ENCODE results near the gene RNF186. TPM values are rescaled to one million over a fixed set of nuclear protein-coding genes. Genes with fewer than 3 reads are reported as not detected.

RNF186 gene
- polyA plus RNA-seq, 1 donor from 2014 or later, result not detected

- Histone ChIP-seq H4K20me1 (ENCODE audit: insufficient read depth) (no peaks in the 10 kb centered on the region), H3K4me2 (ENCODE audit: low read length) (no peak overlapping the region), H3K27me3 (ENCODE audit: insufficient read depth, low read depth, low read length) (no peaks in the 10 kb centered on the region), H3K4me3 (ENCODE audit: low read length) (no peak overlapping the region), H3K36me3 (ENCODE audit: insufficient read depth, low read length) (no peaks in the 10 kb centered on the region), H2AFZ (ENCODE audit: low read depth, low read length) (no peak overlapping the region), H3K9me3 (ENCODE audit: low read length) (no peaks in the 10 kb centered on the region), H3K27ac (ENCODE audit: low read length) (no peak overlapping the region), H3K9me2 (ENCODE audit: insufficient read depth, low read length) (no peaks in the 10 kb centered on the region), H3K79me2 (replicated peaks; ENCODE audit: insufficient read depth, low read length) (no peaks in the 10 kb centered on the region), H3F3A (ENCODE audit: insufficient read depth, low read length, poor library complexity, severe bottlenecking) (no peaks in the 10 kb centered on the region), H3K9ac (ENCODE audit: low read length) (no peak overlapping the region)
- TF ChIP-seq EP300 (conservative IDR thresholded peaks at IDR 0.05; ENCODE audit: poor library complexity, severe bottlenecking) (no peak), EZH2 (IDR thresholded peaks at IDR 0.05; ENCODE audit: borderline replicate concordance, insufficient read depth, low read length, poor library complexity, severe bottlenecking) (no peak), SMC3 (conservative IDR thresholded peaks at IDR 0.05; ENCODE audit: poor library complexity) (no peak), REST (IDR thresholded peaks at IDR 0.05; ENCODE audit: borderline replicate concordance) (no peak), MXI1 (conservative IDR thresholded peaks at IDR 0.05; ENCODE audit: poor library complexity, severe bottlenecking) (no peak), CTCF (IDR thresholded peaks at IDR 0.05; ENCODE audit: poor library complexity, severe bottlenecking) (no peak), POLR2AphosphoS5 (IDR thresholded peaks at IDR 0.05) (no peak), RAD21 (conservative IDR thresholded peaks at IDR 0.05) (no peak), TAF1 (IDR thresholded peaks at IDR 0.05; ENCODE audit: low read depth) (no peak)
Measured at GRCh38 chr1:19825298-19825697, 10.2 kb upstream of the RNF186 start.

GRCh38 chr1:19824541-19824940 lies 9.5 kb upstream of the RNF186 start:
- Histone ChIP-seq H3K4me3 (ENCODE audit: low read length) (no peak overlapping the region), H3K27me3 (ENCODE audit: insufficient read depth, low read depth, low read length) (no peaks in the 10 kb centered on the region), H2AFZ (ENCODE audit: low read depth, low read length) (no peak overlapping the region), H3K9ac (ENCODE audit: low read length) (no peak overlapping the region), H3K9me3 (ENCODE audit: low read length) (no peaks in the 10 kb centered on the region), H3K27ac (ENCODE audit: low read length) (no peak overlapping the region), H3K9me2 (ENCODE audit: insufficient read depth, low read length) (no peaks in the 10 kb centered on the region), H3K4me2 (ENCODE audit: low read length) (no peak overlapping the region), H3K36me3 (ENCODE audit: insufficient read depth, low read length) (no peaks in the 10 kb centered on the region), H4K20me1 (ENCODE audit: insufficient read depth) (no peaks in the 10 kb centered on the region), H3K79me2 (replicated peaks; ENCODE audit: insufficient read depth, low read length) (no peaks in the 10 kb centered on the region), H3F3A (ENCODE audit: insufficient read depth, low read length, poor library complexity, severe bottlenecking) (no peaks in the 10 kb centered on the region)
- TF ChIP-seq CTCF (IDR thresholded peaks at IDR 0.05; ENCODE audit: poor library complexity, severe bottlenecking), result no peak
- no peak for TF ChIP-seq REST (IDR thresholded peaks at IDR 0.05; ENCODE audit: borderline replicate concordance)
- no peak for TF ChIP-seq EZH2 (IDR thresholded peaks at IDR 0.05; ENCODE audit: borderline replicate concordance, insufficient read depth, low read length, poor library complexity, severe bottlenecking)
- no peak for TF ChIP-seq SMC3 (conservative IDR thresholded peaks at IDR 0.05; ENCODE audit: poor library complexity)
- no peak for TF ChIP-seq TAF1 (IDR thresholded peaks at IDR 0.05; ENCODE audit: low read depth)
- no peak for TF ChIP-seq RAD21 (conservative IDR thresholded peaks at IDR 0.05)
- TF ChIP-seq EP300 (conservative IDR thresholded peaks at IDR 0.05; ENCODE audit: poor library complexity, severe bottlenecking), result no peak
- no peak for TF ChIP-seq MXI1 (conservative IDR thresholded peaks at IDR 0.05; ENCODE audit: poor library complexity, severe bottlenecking)
- TF ChIP-seq POLR2AphosphoS5 (IDR thresholded peaks at IDR 0.05), result no peak

All from neural cell (in vitro differentiated cells).